H1 (cell line): ENCODE results near the gene MMP8. TPM values are rescaled to one million over a fixed set of nuclear protein-coding genes. Genes with fewer than 3 reads are reported as not detected.

Experiments used
- CTCF ChIA-PET: fragments of 300-600 bp; sonication (Branson Sonifier 250); formaldehyde crosslinking; loops from one replicate; lab custom pipeline; 2021; ENCODE audit not compliant: partially characterized antibody; lab: Charles Lee
- POLR2A ChIA-PET: fragments of 300-600 bp; sonication (Branson Sonifier 250); formaldehyde crosslinking; loops from one replicate; lab custom pipeline; 2021; ENCODE audit warnings: inconsistent platforms; ENCODE audit not compliant: partially characterized antibody; lab: Charles Lee
- DNase-seq, 2 experiments: peaks; one replicate each; pipeline versions ENCODE4 v3.0.0 to v3.0.0-alpha.2; 2010 to 2022; ENCODE audit warnings: low spot score in 2 of 2, low read depth in 1 of 2, mixed read lengths in 1 of 2
- FAIRE-seq: peaks from 2 replicates; lab custom pipeline; 2011; peaks lifted over from hg19 to GRCh38; lab: Jason Lieb, UNC
- H2AFZ ChIP-seq: 2 replicates; pipeline ENCODE4 v1.8.1; 2012; ENCODE audit warnings: low read length, inconsistent platforms
- H2AK5ac ChIP-seq: 2 replicates; pipeline ENCODE4 v1.6.1; 2013; ENCODE audit warnings: low read depth, low read length
- H2BK120ac ChIP-seq: replicated peaks from 2 replicates; pipeline ENCODE3; 2013; ENCODE audit warnings: low read depth, low read length, inconsistent platforms
- H2BK12ac ChIP-seq: 2 replicates; pipeline ENCODE4 v1.6.1; 2013; ENCODE audit warnings: low read depth, low read length
- H2BK15ac ChIP-seq: 2 replicates; pipeline ENCODE4 v1.6.1; 2013; ENCODE audit warnings: low read length
- H2BK20ac ChIP-seq: 2 replicates; pipeline ENCODE4 v1.6.1; 2013; ENCODE audit warnings: low read length
- H2BK5ac ChIP-seq: 2 replicates; pipeline ENCODE4 v1.6.1; 2013; ENCODE audit warnings: low read depth, low read length
- H3K14ac ChIP-seq: 2 replicates; pipeline ENCODE4 v1.6.1; 2013; ENCODE audit warnings: inconsistent platforms; ENCODE audit not compliant: insufficient read length
- H3K18ac ChIP-seq: 2 replicates; pipeline ENCODE4 v1.6.1; 2013; ENCODE audit warnings: low read length; ENCODE audit errors: extremely low read depth
- H3K23ac ChIP-seq: 2 replicates; pipeline ENCODE4 v1.6.1; 2013; ENCODE audit warnings: inconsistent platforms; ENCODE audit not compliant: insufficient read length
- H3K23me2 ChIP-seq: 2 replicates; pipeline ENCODE4 v1.6.1; 2013; ENCODE audit warnings: low read depth, low read length
- H3K27ac ChIP-seq: 2 replicates; pipeline ENCODE4 v1.6.1; 2011; ENCODE audit warnings: low read depth, low read length, inconsistent platforms
- H3K27me3 ChIP-seq, 4 experiments: replicated peaks in 1 of 4; 1 replicate in 1 of 4; 2 replicates in 3 of 4; pipeline versions ENCODE4 v1.6.1 to v1.8.1; 2011 to 2013; ENCODE audit warnings: low read length in 3 of 4, mild to moderate bottlenecking in 3 of 4, inconsistent platforms in 2 of 4, mixed read lengths in 2 of 4, moderate library complexity in 1 of 4; ENCODE audit not compliant: control insufficient read depth in 3 of 4, insufficient read depth in 3 of 4; ENCODE audit errors: extremely low read depth in 1 of 4
- H3K36me3 ChIP-seq, 4 experiments: 2 replicates each; pipeline versions ENCODE4 v1.6.1 to v1.8.1; 2011 to 2013; ENCODE audit warnings: mild to moderate bottlenecking in 4 of 4, low read length in 3 of 4, moderate library complexity in 2 of 4, control low read depth in 1 of 4, inconsistent platforms in 1 of 4; ENCODE audit not compliant: insufficient read depth in 4 of 4, control insufficient read depth in 2 of 4
- H3K4ac ChIP-seq: replicated peaks from 2 replicates; pipeline ENCODE3; 2013; ENCODE audit warnings: low read length, low read depth, mixed read lengths, inconsistent platforms; ENCODE audit not compliant: insufficient read length
- H3K4me1 ChIP-seq, 4 experiments: replicated peaks in 1 of 4; 1 replicate in 1 of 4; 2 replicates in 3 of 4; pipeline versions ENCODE4 v1.6.1 to v1.8.1; 2011 to 2013; ENCODE audit warnings: low read length in 3 of 4, inconsistent platforms in 2 of 4, mixed read lengths in 1 of 4; ENCODE audit not compliant: insufficient read depth in 4 of 4, control insufficient read depth in 3 of 4
- H3K4me2 ChIP-seq, 2 experiments: 2 replicates each; pipeline versions ENCODE4 v1.6.1 to v1.8.1; 2011 to 2013; ENCODE audit warnings: low read depth in 2 of 2, low read length in 2 of 2, control low read depth in 1 of 2, inconsistent platforms in 1 of 2, mild to moderate bottlenecking in 1 of 2; ENCODE audit not compliant: insufficient read depth in 1 of 2
- H3K4me3 ChIP-seq, 4 experiments: fragments of 200-600, 300-600 bp in 1 of 4; sonication (generic), shearing (Covaris generic), sonication (Bioruptor Twin) in 1 of 4; 2 replicates each; pipeline versions ENCODE4 v1.5.1 to v1.8.1; 2011 to 2016; ENCODE audit warnings: low read length in 4 of 4, low read depth in 3 of 4, control low read depth in 2 of 4, inconsistent platforms in 2 of 4, mild to moderate bottlenecking in 2 of 4, mixed read lengths in 1 of 4, moderate library complexity in 1 of 4; ENCODE audit not compliant: insufficient read depth in 2 of 4; ENCODE audit errors: extremely low read depth in 1 of 4
- H3K56ac ChIP-seq: replicated peaks from 2 replicates; pipeline ENCODE3; 2013; ENCODE audit warnings: low read depth, mild to moderate bottlenecking, mixed read lengths, low read length, inconsistent platforms; ENCODE audit not compliant: insufficient read length
- H3K79me1 ChIP-seq: 2 replicates; pipeline ENCODE4 v1.6.1; 2013; ENCODE audit warnings: low read depth, low read length, control low read depth
- H3K79me2 ChIP-seq, 2 experiments: 2 replicates each; pipeline versions ENCODE4 v1.6.1 to v1.8.1; 2012 to 2013; ENCODE audit warnings: low read length in 2 of 2, mild to moderate bottlenecking in 2 of 2, inconsistent platforms in 1 of 2; ENCODE audit not compliant: insufficient read depth in 2 of 2, control insufficient read depth in 1 of 2
- H3K9ac ChIP-seq, 4 experiments: replicated peaks in 1 of 4; 1 replicate in 1 of 4; 2 replicates in 3 of 4; pipeline versions ENCODE4 v1.6.1 to v1.8.1; 2011 to 2013; ENCODE audit warnings: low read depth in 3 of 4, low read length in 3 of 4, control low read depth in 2 of 4, mild to moderate bottlenecking in 2 of 4, moderate library complexity in 2 of 4, inconsistent platforms in 1 of 4; ENCODE audit errors: extremely low read depth in 1 of 4
- H3K9me3 ChIP-seq, 2 experiments: 2 replicates each; pipeline versions ENCODE4 v1.6.1 to v1.8.1; 2012 to 2013; ENCODE audit warnings: mild to moderate bottlenecking in 2 of 2, moderate library complexity in 2 of 2, control low read depth in 1 of 2, inconsistent platforms in 1 of 2, low read depth in 1 of 2, low read length in 1 of 2, mixed read lengths in 1 of 2; ENCODE audit not compliant: insufficient read depth in 2 of 2
- H4K20me1 ChIP-seq, 2 experiments: replicated peaks in 1 of 2; 2 replicates each; pipeline versions ENCODE3 to v1.8.1; 2011 to 2013; ENCODE audit warnings: inconsistent platforms in 2 of 2, low read length in 2 of 2, mild to moderate bottlenecking in 1 of 2; ENCODE audit not compliant: insufficient read depth in 2 of 2, control insufficient read depth in 1 of 2
- H4K5ac ChIP-seq: 2 replicates; pipeline ENCODE4 v1.6.1; 2013; ENCODE audit warnings: low read length, low read depth, mixed read lengths, inconsistent platforms; ENCODE audit not compliant: insufficient read length
- H4K8ac ChIP-seq: 2 replicates; pipeline ENCODE4 v1.8.0; 2013; ENCODE audit warnings: mild to moderate bottlenecking, moderate library complexity, low read length, inconsistent platforms; ENCODE audit not compliant: insufficient read depth; ENCODE audit errors: extremely low read depth
- H4K91ac ChIP-seq: replicated peaks from 2 replicates; pipeline ENCODE3; 2013; ENCODE audit warnings: low read length, mixed read lengths, inconsistent platforms; ENCODE audit not compliant: insufficient read length
- FOSL1 ChIP-seq: IDR thresholded peaks from 2 replicates; pipeline ENCODE4 v1.6.1; 2011; ENCODE audit warnings: mild to moderate bottlenecking, low read depth, low read length, moderate library complexity; ENCODE audit not compliant: insufficient read depth
- POLR2AphosphoS5 ChIP-seq: IDR thresholded peaks from 2 replicates; pipeline ENCODE4 v1.6.1; 2011; ENCODE audit warnings: low read depth, low read length
- SIN3A ChIP-seq, 2 experiments: IDR thresholded peaks in 1 of 2; conservative IDR thresholded peaks in 1 of 2; 2 replicates each; pipeline ENCODE4 v1.6.1; 2011 to 2012; ENCODE audit warnings: low read length in 2 of 2, improper control_type of control experiment in 1 of 2, low read depth in 1 of 2, mild to moderate bottlenecking in 1 of 2
- TCF12 ChIP-seq: IDR thresholded peaks from 2 replicates; pipeline ENCODE4 v1.6.1; 2011; ENCODE audit warnings: low read depth, mild to moderate bottlenecking, low read length
- WGBS, 2 experiments: shearing (Covaris generic) in 1 of 2; methylation state at CpG; one replicate each; pipeline versions ENCODE4 v1.1.6 to v1.1.7; 2013 to 2015; ENCODE audit warnings: low lambda C conversion rate in 2 of 2, mixed read lengths in 2 of 2, inconsistent platforms in 1 of 2, low coverage in 1 of 2, missing lambda C conversion rate in 1 of 2; ENCODE audit not compliant: insufficient replicate concordance in 2 of 2, insufficient coverage in 1 of 2, insufficient read length in 1 of 2; ENCODE audit errors: extremely low coverage in 1 of 2, missing lambda C conversion rate in 1 of 2; 5-methylcytosine and 5-hydroxymethylcytosine counted together
- polyA plus RNA-seq, 7 experiments: library from polyadenylated mRNA; depleted of rRNA in 3 of 7; stranded (reverse) in 5 of 7; unstranded in 2 of 7; fragments of >200 nt in 5 of 7; fragments of 200-250 nt in 2 of 7; gene quantifications; 1 replicate in 5 of 7; 2 replicates in 1 of 7; 4 replicates in 1 of 7; pipeline versions ENCODE4 v1.2.1 to v1.2.3, GENCODE V29; 2011 to 2013; ENCODE audit warnings: missing spikeins in 2 of 7, mixed read lengths in 2 of 7
- total RNA-seq: library from RNA; stranded (reverse); fragmentation: NEBNext Ultra II Directional; extraction: Animal tissue kit (Norgen Biotek cat#: 25700); gene quantifications from 2 replicates; pipeline ENCODE4 v1.2.1, GENCODE V29; 2021

Gene MMP8
- total and polyA plus RNA-seq, 2 of the 8 experiments (the other 6 are each of a cell fraction or from before 2014, with no cell fraction given), result not detected

GRCh38 chr11:102678022-102678421 lies 46.7 kb downstream of the MMP8 start:
- no peak for TF ChIP-seq FOSL1
- TF ChIP-seq POLR2AphosphoS5, result no peak
- no peak for TF ChIP-seq SIN3A (conservative IDR thresholded peaks at IDR 0.05 in 1 of 2, IDR thresholded peaks at IDR 0.05 in 1 of 2; ENCODE audit: low read depth in 1 of 2, low read length in 2 of 2)
- TF ChIP-seq TCF12, result no peak

More at GRCh38 chr11:102678022-102678421, 46.7 kb downstream of the MMP8 start:
- Histone ChIP-seq H3K4me1 (peaks cover 0 to 4% (median 1%) of the 10 kb centered on the region in 4 experiments; a peak in 2 of 7 replicates), H3K23me2 (no peaks in the 10 kb centered on the region), H4K20me1 (no peaks in the 10 kb centered on the region), H3K36me3 (no peaks in the 10 kb centered on the region), H2BK12ac (no peak overlapping the region), H3K4me2 (no peak overlapping the region), H3K18ac (peak overlapping the region; percentile 7; the same call in 1 of the 2 replicates), H3K14ac (no peak overlapping the region), H2BK20ac (no peak overlapping the region), H2BK15ac (no peak overlapping the region), H3K4me3 (no peak overlapping the region), H3K79me1 (no peaks in the 10 kb centered on the region), H3K4ac (no peak overlapping the region), H2AFZ (no peak overlapping the region), H4K91ac (no peak overlapping the region), H4K5ac (no peak overlapping the region), H3K79me2 (no peaks in the 10 kb centered on the region), H4K8ac (no peak overlapping the region), H3K56ac (no peak overlapping the region), H3K27me3 (peaks cover 0 to 1% (median 0%) of the 10 kb centered on the region in 4 experiments; a peak in 1 of 7 replicates), H2AK5ac (no peak overlapping the region), H3K9me3 (no peaks in the 10 kb centered on the region), H3K27ac (no peak overlapping the region), H3K23ac (no peak overlapping the region), H3K9ac (no peak overlapping the region), H2BK120ac (no peak overlapping the region), H2BK5ac (no peak overlapping the region)
- FAIRE-seq (no peak), DNase-seq (no peak)
- POLR2A ChIA-PET, result no interaction called here
- WGBS, 2 experiments, result 87% methylated on average over 2 of the region's 2 CpGs; no CpG with 5 or more reads in 1 of the 2 experiments
- CTCF ChIA-PET, result interaction anchor here (1.3 to 5.2 kb wide), 3 partner anchors 12 to 351 kb away, joined by 3 to 58 read pairs (median 4); no protein-coding TSS in a partner anchor
